B cell (primary cell): Measurements from ENCODE around the gene CARMIL1. TPM values are rescaled to one million over a fixed set of nuclear protein-coding genes. Genes with fewer than 3 reads are reported as not detected.

Source experiments
- ATAC-seq: fragments of 200-7000 bp; cut with Tn5 transposase; one replicate; pipeline ENCODE4 v1.10.0; 2021; ENCODE audit warnings: low read depth, mild to moderate bottlenecking, moderate number of reproducible peaks, moderate library complexity
- CTCF ChIA-PET: fragments of 350-600 bp; sonication (Branson Sonifier 250); formaldehyde crosslinking; loops from one replicate; lab custom pipeline; 2021; ENCODE audit warnings: antibody characterized with exemption, inconsistent platforms; lab: Charles Lee
- POLR2A ChIA-PET: fragments of 350-600 bp; sonication (Branson Sonifier 250); formaldehyde crosslinking; loops from one replicate; lab custom pipeline; 2021; ENCODE audit warnings: antibody characterized with exemption; lab: Charles Lee
- DNase-seq: peaks from one replicate; pipeline ENCODE4 v3.0.0; 2013
- H2AFZ ChIP-seq: 2 replicates; pipeline ENCODE4 v1.6.1; 2012; ENCODE audit warnings: mild to moderate bottlenecking, low read depth, low read length; ENCODE audit not compliant: insufficient read depth, poor library complexity, severe bottlenecking
- H3K27ac ChIP-seq, 2 donors: 1 replicate in 1 of 2; 2 replicates in 1 of 2; pipeline ENCODE4 v1.5.1; 2012 to 2013; ENCODE audit warnings: low read length in 2 of 2, mild to moderate bottlenecking in 2 of 2, moderate library complexity in 1 of 2
- H3K27me3 ChIP-seq, 4 experiments: fragments of 200-600 bp in 1 of 4; sonication (generic) in 1 of 4; replicated peaks in 1 of 4; 1 replicate in 2 of 4; 2 replicates in 2 of 4; pipeline versions ENCODE4 v1.6.1 to v1.7.0; 2013 to 2016; ENCODE audit warnings: low read length in 3 of 4, mild to moderate bottlenecking in 2 of 4, mixed read lengths in 1 of 4, moderate library complexity in 1 of 4; ENCODE audit not compliant: insufficient read depth in 4 of 4, control insufficient read depth in 3 of 4; ENCODE audit errors: control extremely low read depth in 1 of 4
- H3K36me3 ChIP-seq, 2 experiments: replicated peaks in 1 of 2; 1 replicate in 1 of 2; 2 replicates in 1 of 2; pipeline versions ENCODE4 v1.6.1 to v1.7.1; 2013; ENCODE audit warnings: low read length in 1 of 2; ENCODE audit not compliant: insufficient read depth in 2 of 2, control insufficient read depth in 1 of 2; ENCODE audit errors: control extremely low read depth in 1 of 2, extremely low read depth in 1 of 2
- H3K4me1 ChIP-seq, 2 donors: fragments of 200-600 bp in 1 of 2; sonication (generic) in 1 of 2; 1 replicate in 1 of 2; 2 replicates in 1 of 2; pipeline versions ENCODE4 v1.5.1 to v1.6.1; 2013 to 2017; ENCODE audit warnings: low read length in 2 of 2; ENCODE audit not compliant: control insufficient read depth in 2 of 2, insufficient read depth in 2 of 2
- H3K4me2 ChIP-seq: replicated peaks from 2 replicates; pipeline ENCODE3; 2012; ENCODE audit warnings: mild to moderate bottlenecking, low read depth, low read length; ENCODE audit not compliant: poor library complexity, severe bottlenecking
- H3K4me3 ChIP-seq, 5 experiments: fragments of 200-600 bp in 1 of 5; sonication (generic) in 1 of 5; 1 replicate in 3 of 5; 2 replicates in 2 of 5; pipeline versions ENCODE4 v1.5.1 to v1.7.0; 2011 to 2016; ENCODE audit warnings: low read length in 4 of 5, mild to moderate bottlenecking in 4 of 5, low read depth in 2 of 5, control low read depth in 1 of 5, moderate library complexity in 1 of 5; ENCODE audit not compliant: insufficient read depth in 1 of 5; ENCODE audit errors: control extremely low read depth in 1 of 5, extremely low read depth in 1 of 5
- H3K79me2 ChIP-seq: fragments of 200-600 bp; sonication (generic); one replicate; pipeline ENCODE4 v1.6.0; 2016; ENCODE audit warnings: low read length; ENCODE audit not compliant: control insufficient read depth, insufficient read depth
- H3K9ac ChIP-seq: fragments of 200-600 bp; sonication (generic); 2 replicates; pipeline ENCODE4 v1.6.1; 2017; ENCODE audit warnings: mild to moderate bottlenecking, low read length, moderate library complexity
- H3K9me3 ChIP-seq, 3 donors: one replicate each; pipeline versions ENCODE4 v1.6.1 to v1.7.1; 2013; ENCODE audit warnings: low read length in 2 of 3; ENCODE audit not compliant: control insufficient read depth in 2 of 3, insufficient read depth in 1 of 3; ENCODE audit errors: control extremely low read depth in 1 of 3
- H4K20me1 ChIP-seq: 2 replicates; pipeline ENCODE4 v1.6.0; 2012; ENCODE audit warnings: mild to moderate bottlenecking, low read length; ENCODE audit not compliant: insufficient read depth, control insufficient read depth, poor library complexity, severe bottlenecking
- H3K27ac Mint-ChIP-seq: one replicate; pipeline ENCODE4 v1.8.0; 2021; ENCODE audit warnings: mixed read lengths
- H3K27me3 Mint-ChIP-seq: one replicate; pipeline ENCODE4 v1.8.0; 2021; ENCODE audit warnings: mixed read lengths
- H3K4me1 Mint-ChIP-seq: one replicate; pipeline ENCODE4 v1.8.0; 2021; ENCODE audit warnings: mixed read lengths
- H3K4me3 Mint-ChIP-seq: one replicate; pipeline ENCODE4 v1.8.0; 2021; ENCODE audit warnings: mixed read lengths
- H3K9me3 Mint-ChIP-seq: one replicate; pipeline ENCODE4 v1.8.0; 2022; ENCODE audit warnings: mixed read lengths; ENCODE audit not compliant: insufficient read depth
- CTCF ChIP-seq: fragments of 200-600 bp; IDR thresholded peaks from one replicate; pipeline ENCODE4 v1.8.0; 2022; ENCODE audit warnings: antibody characterized with exemption, mild to moderate bottlenecking
- EZH2 ChIP-seq: IDR thresholded peaks from 2 replicates; pipeline ENCODE4 v1.6.1; 2012; ENCODE audit warnings: borderline replicate concordance, low read depth, mild to moderate bottlenecking, moderate library complexity, low read length; ENCODE audit not compliant: insufficient read depth, poor library complexity, severe bottlenecking
- WGBS: methylation state at CpG from one replicate; pipeline ENCODE4 v1.1.5; 2013; ENCODE audit warnings: missing lambda C conversion rate; ENCODE audit not compliant: insufficient coverage; 5-methylcytosine and 5-hydroxymethylcytosine counted together
- intact Hi-C: fragments of 100-400 bp; cut with micrococcal nuclease; formaldehyde crosslinking; loops from one replicate; pipeline ENCODE4 v1.10.0; 2022
- polyA plus RNA-seq: library from polyadenylated mRNA; depleted of rRNA; stranded (reverse); fragments of >200 nt; gene quantifications from 2 replicates; pipeline ENCODE4 v1.2.3, GENCODE V29; 2012
- total RNA-seq, 2 donors: library from RNA; stranded (reverse); fragments of 120-200 nt in 1 of 2; gene quantifications; 1 replicate in 1 of 2; 2 replicates in 1 of 2; pipeline versions ENCODE4 v1.2.3 to v1.2.4, GENCODE V29; 2013 to 2022

Gene CARMIL1
- total and polyA plus RNA-seq, 2 donors (not counting 1 experiment from before 2014, with no cell fraction given): 7.5 to 11.0 TPM

- CTCF ChIA-PET: no interaction called here
- intact Hi-C loops: no loop called here
- no peak overlapping the region for H3K27ac Mint-ChIP-seq
Measured at GRCh38 chr6:25660512-25660911, 381.3 kb downstream of the CARMIL1 start.

GRCh38 chr6:25661129-25661779 is 382.1 kb downstream of the CARMIL1 start:
- no peak overlapping the region for H3K9ac ChIP-seq
- H3K9me3 Mint-ChIP-seq: no peaks in the 10 kb centered on the region
- H3K36me3 ChIP-seq: no peaks in the 10 kb centered on the region
- intact Hi-C loops: no loop called here
- H3K4me3 ChIP-seq: no peak overlapping the region
- no peak overlapping the region for H3K27ac ChIP-seq
- H2AFZ ChIP-seq: no peak overlapping the region
- ChIA-PET POLR2A (no interaction called here), CTCF (no interaction called here)
- no peaks in the 10 kb centered on the region for H4K20me1 ChIP-seq
- H3K4me1 ChIP-seq: no peaks in the 10 kb centered on the region
- ATAC-seq (no peak), DNase-seq (no peak)
- peaks cover 0 to 10% (median 6%) of the 10 kb centered on the region in 4 experiments for H3K27me3 ChIP-seq
- no peak overlapping the region for H3K4me2 ChIP-seq
- 86% methylated on average over 1 of the region's 5 CpGs for WGBS
- TF ChIP-seq CTCF (no peak), EZH2 (no peak)
- H3K9me3 ChIP-seq: no peaks in the 10 kb centered on the region
- H3K27ac Mint-ChIP-seq: no peak overlapping the region
- peaks cover 56% of the 10 kb centered on the region for H3K27me3 Mint-ChIP-seq
- no peak overlapping the region for H3K4me3 Mint-ChIP-seq
- no peaks in the 10 kb centered on the region for H3K4me1 Mint-ChIP-seq
- H3K79me2 ChIP-seq: no peaks in the 10 kb centered on the region

More at GRCh38 chr6:25660512-25660911, 381.3 kb downstream of the CARMIL1 start:
- Histone ChIP-seq H3K36me3 (no peaks in the 10 kb centered on the region), H3K4me2 (no peak overlapping the region), H3K4me1 (no peaks in the 10 kb centered on the region), H3K27me3 (peaks cover 0 to 9% (median 5%) of the 10 kb centered on the region in 4 experiments), H3K9me3 (no peaks in the 10 kb centered on the region), H3K27ac (no peak overlapping the region), H2AFZ (no peak overlapping the region), H3K9ac (no peak overlapping the region), H4K20me1 (no peaks in the 10 kb centered on the region), H3K79me2 (no peaks in the 10 kb centered on the region), H3K4me3 (no peak overlapping the region)
- no peaks in the 10 kb centered on the region for H3K9me3 Mint-ChIP-seq
- H3K4me1 Mint-ChIP-seq: no peaks in the 10 kb centered on the region
- peaks cover 56% of the 10 kb centered on the region for H3K27me3 Mint-ChIP-seq
- POLR2A ChIA-PET: no interaction called here
- DNase-seq (no peak), ATAC-seq (no peak)
- no peak overlapping the region for H3K4me3 Mint-ChIP-seq
- TF ChIP-seq CTCF (no peak), EZH2 (no peak)
